Stimulated activated CD4-positive, alpha-beta T cell treated with anti-CD3 and anti-CD28 coated beads, Interleukin-1b, Interleukin-23, amount 100 ng/mL, for 48 hours (primary cell): ENCODE measurements around the gene PRRC1.
"Not testable (repeated sequence)": the region's sequence is repeated elsewhere in the genome, so short reads cannot be mapped to it uniquely, and the experiment has no call there.

Experiments
- DNase-seq: peaks from one replicate; pipeline ENCODE4 v3.0.0-alpha.2; 2020

Gene PRRC1

DNA sequence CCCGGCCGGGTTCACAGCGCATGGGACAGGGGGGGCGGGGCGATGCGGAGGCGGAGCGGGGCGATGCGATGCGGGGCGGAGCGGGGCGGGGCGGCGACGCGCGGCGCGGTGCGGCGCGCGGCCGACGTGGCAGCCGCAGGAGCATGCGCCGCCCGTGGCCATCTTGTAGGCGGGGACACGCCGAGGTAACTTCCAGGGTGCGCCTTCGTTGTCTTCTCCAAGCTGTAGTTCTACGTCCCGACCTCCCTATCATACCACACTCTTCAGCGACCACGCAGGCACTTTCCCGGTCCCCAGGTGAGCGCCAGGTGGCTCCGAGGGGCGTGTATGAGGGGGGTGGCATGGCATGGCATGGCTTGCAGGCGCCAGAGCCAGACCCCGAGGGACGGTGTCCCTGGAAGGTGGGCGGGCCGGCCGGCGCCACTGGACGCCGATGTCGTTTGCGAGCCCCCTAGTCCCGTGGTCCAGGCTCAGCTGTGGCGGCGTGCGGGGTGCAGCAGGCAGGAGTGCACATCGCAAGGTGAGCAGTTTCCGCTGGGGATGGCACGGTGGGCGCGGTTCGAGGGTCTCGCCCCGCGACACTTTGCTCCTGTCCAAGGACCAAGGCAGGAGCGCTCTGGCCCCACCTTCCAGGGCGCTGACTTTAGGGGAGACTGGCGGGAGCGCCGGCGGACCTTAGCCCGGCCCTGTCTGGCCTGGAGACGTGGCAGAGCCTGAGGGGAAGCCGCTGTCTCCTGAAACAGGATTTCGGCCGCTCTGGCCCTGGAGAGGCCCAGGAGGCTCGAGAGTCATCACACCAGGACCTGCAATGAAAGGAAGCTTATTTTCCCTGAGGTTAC, at the start of gene PRRC1:
Gene PRRC1, plus strand, starts transcription at position 161 of the 839 bp plus-strand sequence. CDS start 5,840 bp downstream, outside the sequence.
- DNase-seq, result peak; percentile 76

DNA sequence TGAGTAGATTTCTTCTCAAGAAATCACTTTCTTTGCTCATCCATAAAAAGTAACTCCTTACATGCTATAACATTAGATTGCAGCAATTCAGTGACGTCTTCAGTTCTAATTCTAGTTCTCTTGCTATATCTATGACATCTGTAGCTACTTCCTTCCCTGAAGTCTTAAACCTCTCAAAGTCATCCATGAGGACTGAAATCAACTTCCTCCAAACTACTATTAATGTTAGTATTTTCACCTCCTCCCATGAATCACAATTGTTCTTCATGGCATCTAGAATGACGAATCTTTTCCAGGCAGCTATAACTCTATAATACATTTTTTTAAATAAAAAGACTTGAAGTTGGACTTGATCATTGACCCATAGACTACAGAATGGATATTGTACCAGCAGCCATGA, 46.2 kb upstream of the PRRC1 start:
- DNase-seq, result no peak

DNA sequence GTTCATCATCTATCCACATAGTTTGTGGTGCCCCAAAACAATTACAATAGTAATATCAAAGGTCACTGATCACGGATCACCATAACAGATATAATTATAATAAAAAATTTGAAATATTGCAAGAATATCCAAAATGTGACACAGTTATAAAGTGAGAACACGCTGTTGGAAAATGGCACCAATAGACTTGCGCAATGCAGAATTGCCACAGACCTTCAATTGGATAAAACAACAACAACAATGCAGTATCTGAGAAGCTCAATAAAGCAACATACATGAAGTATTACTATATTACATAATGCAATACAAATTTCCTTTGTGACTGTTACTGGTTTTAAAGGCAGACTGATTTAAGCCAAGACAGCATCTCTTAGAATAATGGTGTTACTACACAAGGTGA, 44.7 kb upstream of the PRRC1 start:
- DNase-seq, result no peak

- DNase-seq, result no peak
Measured at GRCh38 chr5:127486471-127486870, 31.0 kb upstream of the PRRC1 start.

- DNase-seq, result no peak
Measured at GRCh38 chr5:127492854-127493738, 24.3 kb upstream of the PRRC1 start.

GRCh38 chr5:127498548-127498947, 18.9 kb upstream of the PRRC1 start:
- DNase-seq, result no peak

- no peak for DNase-seq
Measured at GRCh38 chr5:127505905-127506304, 11.5 kb upstream of the PRRC1 start.

DNA sequence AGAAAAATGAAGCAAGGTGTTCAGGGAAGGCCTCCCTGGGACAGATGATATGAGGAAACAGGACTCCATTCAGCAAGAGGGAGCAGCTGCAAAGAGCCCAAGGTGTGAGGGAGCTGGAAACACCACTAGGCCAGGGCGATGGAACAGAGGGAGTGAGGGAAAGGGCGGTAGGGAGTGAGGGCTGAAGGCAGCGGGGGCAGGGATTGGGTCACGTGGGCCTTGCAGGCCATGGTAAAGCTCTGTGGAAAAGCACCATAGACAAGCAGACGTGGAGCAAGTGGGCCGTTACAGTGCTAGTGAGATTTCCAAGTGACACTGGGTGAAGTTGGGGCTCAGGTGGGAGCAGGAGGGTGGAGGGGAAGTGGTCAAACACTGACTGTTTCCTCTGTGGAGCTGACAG, 10.8 kb upstream of the PRRC1 start:
- no peak for DNase-seq

DNA sequence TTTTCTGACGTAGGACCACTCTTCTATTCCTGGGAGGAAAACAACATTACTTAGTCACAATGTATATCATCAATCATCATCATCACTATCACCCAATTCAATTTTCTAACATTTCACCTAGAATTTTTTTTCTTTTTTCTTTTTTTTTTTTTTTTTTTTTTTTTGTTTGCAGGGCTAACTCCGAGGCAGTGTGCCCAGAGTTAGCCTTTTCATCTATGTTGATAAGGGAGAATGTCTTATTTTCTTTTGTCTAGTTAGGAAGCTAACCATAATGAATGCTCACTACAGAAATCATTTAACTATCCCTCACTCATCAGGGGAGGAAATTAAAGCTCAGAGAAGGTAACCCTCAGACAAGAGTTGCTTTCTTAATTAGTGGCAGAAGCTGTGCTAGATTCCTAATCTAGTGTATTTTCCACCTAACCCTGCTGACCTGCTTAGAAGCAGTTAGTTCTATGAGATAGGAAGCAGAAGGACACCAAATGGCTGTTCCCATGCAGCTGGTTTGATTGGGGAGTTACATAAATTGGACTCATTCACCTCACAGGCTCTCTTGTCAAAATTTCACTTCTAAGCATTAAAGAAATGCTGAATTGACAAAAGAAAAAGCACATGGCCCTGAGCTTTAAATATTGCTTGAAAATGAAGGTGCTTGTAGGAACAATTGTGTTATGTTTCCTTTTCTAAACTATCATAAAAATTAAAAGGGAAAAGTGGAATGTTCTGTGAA, 8.6 kb upstream of the PRRC1 start:
- no peak for DNase-seq

DNA sequence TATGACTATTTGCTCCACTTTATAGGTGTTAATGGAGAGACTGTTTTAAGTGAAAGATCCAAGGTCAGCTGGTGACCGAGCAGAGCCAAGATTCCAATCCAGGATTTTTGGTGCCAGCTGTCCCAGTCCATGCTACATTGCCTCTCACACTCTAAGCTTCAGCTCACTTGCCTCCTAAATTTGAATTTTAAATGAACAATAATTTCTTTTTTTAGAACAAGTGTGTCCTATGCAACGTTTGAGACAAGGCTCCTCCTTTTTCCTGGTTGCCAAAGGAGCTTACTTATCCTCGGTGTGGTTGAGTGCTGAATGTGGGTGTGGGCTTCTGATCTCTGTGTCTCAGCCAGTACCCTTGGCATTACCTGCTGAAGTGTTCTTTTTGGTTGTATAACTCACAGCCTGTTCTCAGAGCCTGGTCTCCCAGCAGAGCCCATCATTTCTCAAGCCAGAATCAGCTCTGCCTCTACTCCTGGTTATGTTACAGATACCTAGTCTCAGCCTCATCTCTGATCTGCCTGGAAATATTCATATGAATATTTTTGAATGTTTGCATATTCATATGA, 4.0 kb upstream of the PRRC1 start:
- no peak for DNase-seq

DNA sequence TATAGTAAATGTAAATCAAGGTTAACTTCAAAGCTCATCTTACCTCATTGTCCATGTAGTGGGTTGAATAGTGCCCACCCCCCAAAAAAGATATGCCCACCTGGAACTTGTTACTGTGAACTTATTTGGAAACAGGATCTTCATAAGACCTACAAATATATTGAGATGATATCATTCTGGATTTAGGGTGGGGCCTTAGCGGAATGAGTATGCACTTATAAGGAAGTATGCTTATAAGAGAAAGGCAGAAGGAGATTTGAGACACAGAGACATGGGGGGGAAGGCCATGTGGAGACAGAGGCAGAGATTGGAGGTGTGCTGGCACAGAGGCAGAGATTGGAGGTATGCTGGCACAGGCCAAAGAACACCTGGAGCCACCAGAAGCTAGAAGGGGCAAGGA, 2.6 kb upstream of the PRRC1 start:
- no peak for DNase-seq

- DNase-seq, result no peak
Measured at GRCh38 chr5:127515693-127516440, 1.6 kb upstream of the PRRC1 start.

GRCh38 chr5:127517110-127517479, 345 bp upstream of the PRRC1 start:
- no peak for DNase-seq

GRCh38 chr5:127518319-127518621, 830 bp downstream of the PRRC1 start:
- DNase-seq, result no peak

DNA sequence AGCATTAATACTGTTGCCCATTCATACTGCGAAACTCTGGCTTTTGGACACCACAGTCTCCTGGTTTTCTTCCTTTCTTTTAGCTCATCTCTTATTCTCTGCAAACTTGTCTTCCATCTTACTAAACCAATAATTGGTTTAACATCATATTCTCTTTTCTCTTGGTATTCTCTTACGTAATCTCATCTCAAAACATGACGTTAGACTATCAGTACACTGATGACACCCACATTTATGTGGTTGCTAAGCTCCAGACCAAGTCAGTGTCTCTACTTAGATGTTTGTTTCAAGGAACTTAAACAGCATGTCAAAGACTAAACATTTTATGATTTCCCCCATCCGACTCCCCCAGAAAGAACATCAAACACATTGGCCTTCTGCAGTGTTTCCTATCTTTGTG, 2.1 kb downstream of the PRRC1 start:
- DNase-seq, result no peak

GRCh38 chr5:127521138-127521770, 3.8 kb downstream of the PRRC1 start:
- no peak for DNase-seq

DNA sequence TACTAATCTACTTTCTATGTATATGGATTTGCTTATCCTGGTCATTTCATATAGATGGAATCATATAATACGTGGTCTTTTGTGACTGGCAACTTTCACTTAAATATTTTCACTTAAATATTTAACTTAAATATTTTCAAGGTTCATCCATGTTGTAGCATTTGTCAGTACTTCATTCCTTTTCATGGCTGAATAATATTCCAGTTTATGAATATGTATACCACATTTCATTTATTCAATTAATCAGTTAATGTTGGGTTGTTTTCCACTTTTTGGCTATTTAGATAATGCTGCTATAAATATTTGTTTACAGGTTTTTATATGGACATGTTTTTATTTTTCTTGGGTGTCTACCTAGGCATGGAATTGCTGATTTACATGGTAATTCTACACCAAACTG, 7.7 kb downstream of the PRRC1 start:
- no peak for DNase-seq

DNA sequence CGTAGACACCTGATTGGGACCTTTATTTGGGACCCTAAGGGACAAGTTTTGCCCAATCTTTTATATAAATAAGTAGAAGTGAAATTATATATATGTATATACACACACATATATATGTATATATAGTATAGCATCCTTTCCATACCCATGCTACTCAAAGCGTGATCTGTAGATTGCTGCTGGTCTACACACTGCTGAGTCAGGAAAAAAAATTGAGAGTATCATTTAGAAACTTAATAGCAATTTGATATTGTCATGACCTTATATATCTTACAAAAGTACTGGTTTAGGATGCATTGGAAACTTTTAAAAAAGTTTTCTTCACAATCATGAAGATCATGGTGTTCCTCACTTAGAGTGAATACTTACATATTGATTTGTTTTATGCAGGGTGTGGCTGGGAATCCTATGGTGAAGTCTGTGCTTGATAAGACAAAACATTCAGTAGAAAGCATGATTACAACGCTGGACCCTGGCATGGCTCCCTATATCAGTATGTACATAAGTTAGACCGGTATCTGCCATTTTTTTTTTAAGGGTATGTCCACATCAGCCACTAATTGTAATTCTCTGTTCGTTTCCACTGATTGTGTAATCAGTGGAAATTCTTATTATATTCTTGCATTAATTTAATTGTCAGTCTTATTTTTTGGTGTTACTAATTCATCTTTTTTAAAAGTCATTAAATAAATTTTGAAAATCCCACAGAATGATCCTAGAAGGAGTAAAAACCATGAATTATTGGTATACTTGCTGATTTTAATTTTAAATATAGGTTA, 12.7 kb downstream of the PRRC1 start:
- DNase-seq, result no peak

DNA sequence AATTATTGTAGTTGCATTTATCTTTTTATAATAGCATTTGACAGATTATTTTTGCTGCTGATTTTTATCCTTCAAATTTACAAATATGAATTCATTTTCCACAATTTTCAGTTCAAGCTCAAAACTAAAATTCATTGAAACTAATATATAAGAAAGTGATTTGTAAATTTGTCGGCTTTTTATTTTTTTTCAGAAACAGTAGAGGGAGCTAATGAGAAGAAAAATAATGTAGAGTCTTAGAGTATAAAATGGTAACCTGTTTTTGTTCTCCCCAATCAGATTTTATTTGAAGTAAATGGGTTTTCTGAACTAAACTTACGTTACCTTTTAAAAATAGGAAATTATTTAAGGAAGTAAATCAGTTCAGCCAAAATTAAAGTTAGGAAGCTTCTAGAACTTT, 19.2 kb downstream of the PRRC1 start:
- DNase-seq, result no peak

- not testable (repeated sequence) for DNase-seq
Measured at GRCh38 chr5:127540553-127540952, 23.1 kb downstream of the PRRC1 start.

GRCh38 chr5:127545249-127545648, 27.8 kb downstream of the PRRC1 start:
- DNase-seq, result not testable (repeated sequence)
